ENCODE results near the gene NELL2.
"Not testable (repeated sequence)": the region's sequence is repeated elsewhere in the genome, so short reads cannot be mapped to it uniquely, and the experiment has no call there.

The NELL2 gene

DNA sequence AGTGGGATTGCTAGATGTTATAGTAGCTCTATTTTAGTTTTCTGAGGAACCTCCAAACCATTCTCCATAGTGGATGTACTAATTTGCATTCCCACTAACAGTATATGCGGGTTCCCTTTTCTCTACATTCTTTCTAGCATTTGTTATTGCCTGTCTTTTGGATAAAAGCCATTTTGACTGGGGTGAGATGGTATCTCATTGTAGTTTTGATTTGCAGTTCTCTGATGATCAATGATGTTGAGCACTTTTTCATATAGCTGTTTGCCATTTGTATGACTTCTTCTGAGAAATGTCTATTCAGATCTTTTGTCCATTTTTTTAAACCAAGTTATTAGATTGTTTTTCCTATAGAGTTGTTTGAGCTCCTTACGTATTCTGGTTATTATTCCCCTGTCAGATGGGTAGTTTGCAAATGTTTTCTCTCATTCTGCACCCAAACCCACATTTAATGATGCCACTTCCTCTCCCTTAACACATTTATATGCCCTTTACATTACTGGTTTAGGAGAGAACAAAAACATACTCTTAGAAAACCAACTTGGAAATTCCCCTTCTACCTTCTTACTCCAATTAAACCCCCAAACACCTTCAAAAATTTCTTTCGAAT lies 48.2 kb downstream of the NELL2 start:
- Histone ChIP-seq H3K4me2 (ENCODE audit: low read length, poor library complexity, severe bottlenecking) (no peak overlapping the region), H3K4me3 (ENCODE audit: insufficient read depth in 1 of 2, low read depth in 1 of 2, low read length in 2 of 2) (no peak overlapping the region), H2BK12ac (ENCODE audit: low read length in 2 of 2) (no peak overlapping the region), H3K27ac (ENCODE audit: low read length, poor library complexity, severe bottlenecking) (no peak overlapping the region), H3K79me1 (replicated peaks; ENCODE audit: low read length, poor library complexity, severe bottlenecking) (no peaks in the 10 kb centered on the region), H4K8ac (ENCODE audit: low read length) (no peak overlapping the region), H2AK5ac (ENCODE audit: low read length, severe bottlenecking) (no peak overlapping the region), H3K4me1 (ENCODE audit: control insufficient read depth, insufficient read depth, low read depth, low read length) (no peaks in the 10 kb centered on the region), H2AFZ (ENCODE audit: low read depth, low read length) (no peak overlapping the region), H3K14ac (ENCODE audit: low read length in 2 of 2) (no peak overlapping the region), H3K9me3 (ENCODE audit: control insufficient read depth, low read length) (no peaks in the 10 kb centered on the region), H2BK5ac (ENCODE audit: low read depth, low read length, poor library complexity, severe bottlenecking) (no peak overlapping the region), H4K91ac (ENCODE audit: low read length) (no peak overlapping the region), H3K9ac (ENCODE audit: low read length) (no peak overlapping the region), H3K18ac (ENCODE audit: low read depth in 1 of 2, low read length in 2 of 2) (no peak overlapping the region), H3K27me3 (ENCODE audit: control insufficient read depth in 1 of 2, insufficient read depth in 1 of 2, low read length in 2 of 2) (no peaks in the 10 kb centered on the region), H2BK15ac (ENCODE audit: low read depth, poor library complexity, severe bottlenecking) (no peak overlapping the region), H2BK120ac (ENCODE audit: low read depth, low read length) (no peak overlapping the region), H3K4ac (ENCODE audit: low read depth in 1 of 2, low read length in 2 of 2) (no peak overlapping the region), H3K36me3 (ENCODE audit: control insufficient read depth in 1 of 2, insufficient read depth in 2 of 2, low read depth in 1 of 2, low read length in 2 of 2) (no peaks in the 10 kb centered on the region), H3K23ac (ENCODE audit: low read length in 2 of 2) (no peak overlapping the region)
- 56% methylated on average over 1 of the region's 3 CpGs for WGBS
- no peak for DNase-seq

- H3K36me3 ChIP-seq (ENCODE audit: control insufficient read depth in 1 of 2, insufficient read depth in 2 of 2, low read depth in 1 of 2, low read length in 2 of 2); H2BK120ac ChIP-seq (ENCODE audit: low read depth, low read length); H3K9ac ChIP-seq (ENCODE audit: low read length); H3K14ac ChIP-seq (ENCODE audit: low read length in 2 of 2); H3K23ac ChIP-seq (ENCODE audit: low read length in 2 of 2); H3K4me1 ChIP-seq (ENCODE audit: control insufficient read depth, insufficient read depth, low read depth, low read length); H3K27me3 ChIP-seq (ENCODE audit: control insufficient read depth in 1 of 2, insufficient read depth in 1 of 2, low read length in 2 of 2); H3K79me1 ChIP-seq (replicated peaks; ENCODE audit: low read length, poor library complexity, severe bottlenecking); H3K9me3 ChIP-seq (ENCODE audit: control insufficient read depth, low read length); H3K27ac ChIP-seq (ENCODE audit: low read length, poor library complexity, severe bottlenecking); H2BK5ac ChIP-seq (ENCODE audit: low read depth, low read length, poor library complexity, severe bottlenecking); H2AK5ac ChIP-seq (ENCODE audit: low read length, severe bottlenecking); H4K8ac ChIP-seq (ENCODE audit: low read length); H3K18ac ChIP-seq (ENCODE audit: low read depth in 1 of 2, low read length in 2 of 2); H3K4me2 ChIP-seq (ENCODE audit: low read length, poor library complexity, severe bottlenecking); H4K91ac ChIP-seq (ENCODE audit: low read length); H2BK15ac ChIP-seq (ENCODE audit: low read depth, poor library complexity, severe bottlenecking); H3K4ac ChIP-seq (ENCODE audit: low read depth in 1 of 2, low read length in 2 of 2); H3K4me3 ChIP-seq (ENCODE audit: insufficient read depth in 1 of 2, low read depth in 1 of 2, low read length in 2 of 2); DNase-seq; H2BK12ac ChIP-seq (ENCODE audit: low read length in 2 of 2); H2AFZ ChIP-seq (ENCODE audit: low read depth, low read length): not testable (repeated sequence)
- WGBS: 93% methylated on average over 4 of the region's 8 CpGs
These were observed 54.4 kb downstream of the NELL2 start for GRCh38 chr12:44821702-44822101.

GRCh38 chr12:44819884-44820283 lies 56.2 kb downstream of the NELL2 start:
- no peaks in the 10 kb centered on the region for H3K4me1 ChIP-seq (ENCODE audit: control insufficient read depth, insufficient read depth, low read depth, low read length)
- H2BK120ac ChIP-seq (ENCODE audit: low read depth, low read length): no peak overlapping the region
- no peak overlapping the region for H3K14ac ChIP-seq (ENCODE audit: low read length in 2 of 2)
- H3K36me3 ChIP-seq (ENCODE audit: control insufficient read depth in 1 of 2, insufficient read depth in 2 of 2, low read depth in 1 of 2, low read length in 2 of 2): no peaks in the 10 kb centered on the region
- H2AK5ac ChIP-seq (ENCODE audit: low read length, severe bottlenecking): no peak overlapping the region
- no peak overlapping the region for H4K8ac ChIP-seq (ENCODE audit: low read length)
- no peak overlapping the region for H3K9ac ChIP-seq (ENCODE audit: low read length)
- no peak overlapping the region for H2BK5ac ChIP-seq (ENCODE audit: low read depth, low read length, poor library complexity, severe bottlenecking)
- no peak overlapping the region for H2AFZ ChIP-seq (ENCODE audit: low read depth, low read length)
- no peak for DNase-seq
- no peak overlapping the region for H3K18ac ChIP-seq (ENCODE audit: low read depth in 1 of 2, low read length in 2 of 2)
- no peak overlapping the region for H3K23ac ChIP-seq (ENCODE audit: low read length in 2 of 2)
- WGBS: 83% methylated on average over 3 of the region's 4 CpGs
- no peak overlapping the region for H4K91ac ChIP-seq (ENCODE audit: low read length)
- H3K4ac ChIP-seq (ENCODE audit: low read depth in 1 of 2, low read length in 2 of 2): no peak overlapping the region
- H2BK12ac ChIP-seq (ENCODE audit: low read length in 2 of 2): no peak overlapping the region
- no peak overlapping the region for H3K4me3 ChIP-seq (ENCODE audit: insufficient read depth in 1 of 2, low read depth in 1 of 2, low read length in 2 of 2)
- H2BK15ac ChIP-seq (ENCODE audit: low read depth, poor library complexity, severe bottlenecking): no peak overlapping the region
- no peaks in the 10 kb centered on the region for H3K27me3 ChIP-seq (ENCODE audit: control insufficient read depth in 1 of 2, insufficient read depth in 1 of 2, low read length in 2 of 2)
- H3K4me2 ChIP-seq (ENCODE audit: low read length, poor library complexity, severe bottlenecking): no peak overlapping the region
- H3K27ac ChIP-seq (ENCODE audit: low read length, poor library complexity, severe bottlenecking): no peak overlapping the region
- H3K9me3 ChIP-seq (ENCODE audit: control insufficient read depth, low read length): no peaks in the 10 kb centered on the region
- H3K79me1 ChIP-seq (replicated peaks; ENCODE audit: low read length, poor library complexity, severe bottlenecking): no peaks in the 10 kb centered on the region

GRCh38 chr12:44817687-44818086 lies 58.4 kb downstream of the NELL2 start:
- no peak overlapping the region for H3K27ac ChIP-seq (ENCODE audit: low read length, poor library complexity, severe bottlenecking)
- no peak overlapping the region for H4K91ac ChIP-seq (ENCODE audit: low read length)
- H3K36me3 ChIP-seq (ENCODE audit: control insufficient read depth in 1 of 2, insufficient read depth in 2 of 2, low read depth in 1 of 2, low read length in 2 of 2): no peaks in the 10 kb centered on the region
- no peak overlapping the region for H3K9ac ChIP-seq (ENCODE audit: low read length)
- H2AFZ ChIP-seq (ENCODE audit: low read depth, low read length): no peak overlapping the region
- H4K8ac ChIP-seq (ENCODE audit: low read length): no peak overlapping the region
- WGBS: 86% methylated on average over 3 of the region's 3 CpGs
- H3K23ac ChIP-seq (ENCODE audit: low read length in 2 of 2): no peak overlapping the region
- H3K27me3 ChIP-seq (ENCODE audit: control insufficient read depth in 1 of 2, insufficient read depth in 1 of 2, low read length in 2 of 2): no peaks in the 10 kb centered on the region
- H3K9me3 ChIP-seq (ENCODE audit: control insufficient read depth, low read length): no peaks in the 10 kb centered on the region
- H2BK15ac ChIP-seq (ENCODE audit: low read depth, poor library complexity, severe bottlenecking): no peak overlapping the region
- no peaks in the 10 kb centered on the region for H3K79me1 ChIP-seq (replicated peaks; ENCODE audit: low read length, poor library complexity, severe bottlenecking)
- H3K18ac ChIP-seq (ENCODE audit: low read depth in 1 of 2, low read length in 2 of 2): no peak overlapping the region
- no peak overlapping the region for H3K4me2 ChIP-seq (ENCODE audit: low read length, poor library complexity, severe bottlenecking)
- H3K4me3 ChIP-seq (ENCODE audit: insufficient read depth in 1 of 2, low read depth in 1 of 2, low read length in 2 of 2): no peak overlapping the region
- no peak overlapping the region for H2BK12ac ChIP-seq (ENCODE audit: low read length in 2 of 2)
- no peak overlapping the region for H3K14ac ChIP-seq (ENCODE audit: low read length in 2 of 2)
- H2BK120ac ChIP-seq (ENCODE audit: low read depth, low read length): no peak overlapping the region
- H2BK5ac ChIP-seq (ENCODE audit: low read depth, low read length, poor library complexity, severe bottlenecking): no peak overlapping the region
- no peak overlapping the region for H3K4ac ChIP-seq (ENCODE audit: low read depth in 1 of 2, low read length in 2 of 2)
- no peak for DNase-seq
- no peaks in the 10 kb centered on the region for H3K4me1 ChIP-seq (ENCODE audit: control insufficient read depth, insufficient read depth, low read depth, low read length)
- no peak overlapping the region for H2AK5ac ChIP-seq (ENCODE audit: low read length, severe bottlenecking)

Measured in mesenchymal stem cell (in vitro differentiated cells and primary cell).